Activated T-helper 2 cell treated with anti-CD3 and anti-CD28 coated beads, Interferon-gamma antibody, Interleukin-2, Interleukin-4, amounts not matched to agents 10 μg/mL and 5 μg/mL and 100 μg/mL, durations not matched to agents 14 hours and 24 hours and 36 hours (primary cell): ENCODE results near the gene EIF2AK3. TPM values are rescaled to one million over a fixed set of nuclear protein-coding genes. Genes with fewer than 3 reads are reported as not detected.

ENCODE experiments used
- DNase-seq: peaks from one replicate; pipeline ENCODE4 v3.0.0; 2021; ENCODE audit warnings: low spot score
- H3K27ac Mint-ChIP-seq: one replicate; pipeline ENCODE4 v1.8.0; 2021; ENCODE audit warnings: mixed read lengths
- H3K27me3 Mint-ChIP-seq: one replicate; pipeline ENCODE4 v1.8.0; 2021; ENCODE audit warnings: low read depth, mixed read lengths
- H3K36me3 Mint-ChIP-seq: one replicate; pipeline ENCODE4 v1.8.0; 2021; ENCODE audit warnings: low read depth, mixed read lengths
- H3K4me1 Mint-ChIP-seq: one replicate; pipeline ENCODE4 v1.8.0; 2021; ENCODE audit warnings: low read depth, mixed read lengths
- H3K4me3 Mint-ChIP-seq: one replicate; pipeline ENCODE4 v1.8.0; 2021; ENCODE audit warnings: low read depth, mild to moderate bottlenecking, moderate library complexity, mixed read lengths
- H3K9me3 Mint-ChIP-seq: one replicate; pipeline ENCODE4 v1.8.0; 2021; ENCODE audit warnings: mixed read lengths
- intact Hi-C: fragments of 100-400 bp; cut with micrococcal nuclease; formaldehyde crosslinking; loops from one replicate; pipeline ENCODE4 v1.15.1; 2023
- total RNA-seq: library from RNA; stranded (reverse); gene quantifications from 2 replicates; pipeline ENCODE4 v1.2.3, GENCODE V29; 2022

The EIF2AK3 gene
- 20.0 and 22.5 TPM in 2 replicates for total RNA-seq

GRCh38 chr2:88627055-88627855 lies at the start of gene EIF2AK3:
Gene EIF2AK3, minus strand, starts transcription at chr2:88627464. Its CDS starts 190 bp downstream, at chr2:88627274.
- Mint-ChIP-seq H3K9me3 (no peaks in the 10 kb centered on the region), H3K4me1 (peaks cover 27% of the 10 kb centered on the region), H3K36me3 (peaks cover 8% of the 10 kb centered on the region), H3K4me3 (peak within 1 kb of the TSS; percentile 89), H3K27me3 (no peaks in the 10 kb centered on the region), H3K27ac (peak within 1 kb of the TSS; percentile 87)
- peak; percentile 96 for DNase-seq
- intact Hi-C loops: loop anchor here (1.0 to 2.0 kb wide), 4 partner anchors 27 to 64 kb away; partner anchors contain the start of gene RPIA

- H3K36me3 Mint-ChIP-seq: no peaks in the 10 kb centered on the region
- H3K27ac Mint-ChIP-seq: no peak overlapping the region
- no peak for DNase-seq
- H3K9me3 Mint-ChIP-seq: no peaks in the 10 kb centered on the region
- H3K4me3 Mint-ChIP-seq: no peak overlapping the region
- intact Hi-C loops: no loop called here
- H3K27me3 Mint-ChIP-seq: peaks cover 7% of the 10 kb centered on the region
- H3K4me1 Mint-ChIP-seq: peaks cover 7% of the 10 kb centered on the region
Measured at GRCh38 chr2:88673363-88673762, 46.1 kb upstream of the EIF2AK3 start.

GRCh38 chr2:88671786-88672427 lies 44.6 kb upstream of the EIF2AK3 start:
- Mint-ChIP-seq H3K4me1 (peaks cover 7% of the 10 kb centered on the region), H3K36me3 (no peaks in the 10 kb centered on the region), H3K27me3 (peaks cover 7% of the 10 kb centered on the region), H3K4me3 (no peak overlapping the region), H3K9me3 (no peaks in the 10 kb centered on the region), H3K27ac (no peak overlapping the region)
- intact Hi-C loops: no loop called here
- DNase-seq: no peak

GRCh38 chr2:88669482-88670214 lies 42.4 kb upstream of the EIF2AK3 start:
- H3K27me3 Mint-ChIP-seq: peaks cover 7% of the 10 kb centered on the region
- H3K27ac Mint-ChIP-seq: no peak overlapping the region
- no peak for DNase-seq
- no peaks in the 10 kb centered on the region for H3K36me3 Mint-ChIP-seq
- no peaks in the 10 kb centered on the region for H3K9me3 Mint-ChIP-seq
- H3K4me1 Mint-ChIP-seq: peaks cover 7% of the 10 kb centered on the region
- H3K4me3 Mint-ChIP-seq: no peak overlapping the region
- intact Hi-C loops: loop anchor here (1.0 kb wide), 1 partner anchor 78 kb away; no protein-coding TSS in a partner anchor

- no peak overlapping the region for H3K4me3 Mint-ChIP-seq
- intact Hi-C loops: loop anchor here (1.0 kb wide), 1 partner anchor 78 kb away; no protein-coding TSS in a partner anchor
- no peaks in the 10 kb centered on the region for H3K36me3 Mint-ChIP-seq
- no peak for DNase-seq
- H3K27me3 Mint-ChIP-seq: peaks cover 2% of the 10 kb centered on the region
- H3K9me3 Mint-ChIP-seq: no peaks in the 10 kb centered on the region
- no peak overlapping the region for H3K27ac Mint-ChIP-seq
- H3K4me1 Mint-ChIP-seq: peaks cover 7% of the 10 kb centered on the region
Measured at GRCh38 chr2:88668862-88669261, 41.6 kb upstream of the EIF2AK3 start.

- Mint-ChIP-seq H3K4me3 (no peak overlapping the region), H3K27ac (no peak overlapping the region), H3K4me1 (peaks cover 7% of the 10 kb centered on the region), H3K9me3 (no peaks in the 10 kb centered on the region), H3K36me3 (no peaks in the 10 kb centered on the region), H3K27me3 (peaks cover 7% of the 10 kb centered on the region)
- DNase-seq: no peak
- intact Hi-C loops: loop anchor here (2.0 kb wide), 1 partner anchor 40 kb away; the partner anchor contains the start of gene EIF2AK3
Measured at GRCh38 chr2:88667219-88667618, 40.0 kb upstream of the EIF2AK3 start.

GRCh38 chr2:88666576-88666975 lies 39.3 kb upstream of the EIF2AK3 start:
- peaks cover 3% of the 10 kb centered on the region for H3K4me1 Mint-ChIP-seq
- H3K36me3 Mint-ChIP-seq: no peaks in the 10 kb centered on the region
- H3K4me3 Mint-ChIP-seq: no peak overlapping the region
- no peak overlapping the region for H3K27ac Mint-ChIP-seq
- H3K27me3 Mint-ChIP-seq: peaks cover 7% of the 10 kb centered on the region
- no peaks in the 10 kb centered on the region for H3K9me3 Mint-ChIP-seq
- intact Hi-C loops: loop anchor here (2.0 kb wide), 1 partner anchor 40 kb away; the partner anchor contains the start of gene EIF2AK3
- DNase-seq: no peak

GRCh38 chr2:88660622-88661021 lies 33.4 kb upstream of the EIF2AK3 start:
- H3K36me3 Mint-ChIP-seq: no peaks in the 10 kb centered on the region
- H3K4me3 Mint-ChIP-seq: no peak overlapping the region
- no peaks in the 10 kb centered on the region for H3K9me3 Mint-ChIP-seq
- H3K27ac Mint-ChIP-seq: no peak overlapping the region
- H3K4me1 Mint-ChIP-seq: no peaks in the 10 kb centered on the region
- peaks cover 6% of the 10 kb centered on the region for H3K27me3 Mint-ChIP-seq
- DNase-seq: no peak
- intact Hi-C loops: no loop called here

GRCh38 chr2:88659538-88659915 lies 32.3 kb upstream of the EIF2AK3 start:
- DNase-seq: no peak
- no peak overlapping the region for H3K4me3 Mint-ChIP-seq
- peaks cover 6% of the 10 kb centered on the region for H3K27me3 Mint-ChIP-seq
- no peak overlapping the region for H3K27ac Mint-ChIP-seq
- intact Hi-C loops: no loop called here
- H3K36me3 Mint-ChIP-seq: no peaks in the 10 kb centered on the region
- H3K9me3 Mint-ChIP-seq: no peaks in the 10 kb centered on the region
- H3K4me1 Mint-ChIP-seq: no peaks in the 10 kb centered on the region

- no peak for DNase-seq
- no peaks in the 10 kb centered on the region for H3K4me1 Mint-ChIP-seq
- intact Hi-C loops: no loop called here
- no peaks in the 10 kb centered on the region for H3K36me3 Mint-ChIP-seq
- H3K9me3 Mint-ChIP-seq: no peaks in the 10 kb centered on the region
- no peak overlapping the region for H3K27ac Mint-ChIP-seq
- peaks cover 6% of the 10 kb centered on the region for H3K27me3 Mint-ChIP-seq
- no peak overlapping the region for H3K4me3 Mint-ChIP-seq
Measured at GRCh38 chr2:88658881-88659537, 31.7 kb upstream of the EIF2AK3 start.

GRCh38 chr2:88658326-88658725 lies 31.1 kb upstream of the EIF2AK3 start:
- Mint-ChIP-seq H3K27ac (no peak overlapping the region), H3K27me3 (peaks cover 4% of the 10 kb centered on the region), H3K4me1 (no peaks in the 10 kb centered on the region), H3K4me3 (no peak overlapping the region), H3K9me3 (no peaks in the 10 kb centered on the region), H3K36me3 (no peaks in the 10 kb centered on the region)
- no peak for DNase-seq
- intact Hi-C loops: no loop called here

GRCh38 chr2:88657131-88657530 lies 29.9 kb upstream of the EIF2AK3 start:
- peaks cover 1% of the 10 kb centered on the region for H3K27me3 Mint-ChIP-seq
- H3K4me3 Mint-ChIP-seq: no peak overlapping the region
- no peak overlapping the region for H3K27ac Mint-ChIP-seq
- H3K4me1 Mint-ChIP-seq: no peaks in the 10 kb centered on the region
- no peak for DNase-seq
- intact Hi-C loops: no loop called here
- H3K9me3 Mint-ChIP-seq: no peaks in the 10 kb centered on the region
- H3K36me3 Mint-ChIP-seq: no peaks in the 10 kb centered on the region
